ENCODE measurements around the gene IQGAP2. TPM values are rescaled to one million over a fixed set of nuclear protein-coding genes. Genes with fewer than 3 reads are reported as not detected.

IQGAP2 gene
- total and polyA plus RNA-seq, 9 of the 15 experiments (the other 6 are each of a cell fraction or from before 2014, with no cell fraction given): 8.7 to 23.2 (median 17.4) TPM

DNA sequence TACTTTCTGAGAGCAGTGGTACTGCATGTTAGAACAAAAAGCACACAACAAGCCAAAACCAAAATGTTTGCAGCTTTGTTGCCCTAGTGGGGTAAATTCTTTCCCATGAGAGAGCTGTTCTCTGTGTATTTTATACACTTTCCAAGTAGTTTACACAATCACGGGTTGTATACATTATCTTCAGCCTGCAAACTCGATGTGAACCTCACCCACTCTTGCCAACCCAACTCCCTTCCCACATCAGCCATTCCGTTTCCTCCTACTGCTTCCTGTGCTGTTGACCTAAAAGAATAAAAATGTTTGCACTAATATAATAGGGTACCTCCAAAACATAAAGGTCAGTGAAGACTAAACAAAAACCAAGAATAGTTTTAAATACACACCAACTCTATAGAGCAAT is 47.0 kb downstream of the IQGAP2 start:
- DNase-seq (ENCODE audit: extremely low read depth in 1 of 4, low spot score in 3 of 4) (no peak), FAIRE-seq (no peak), ATAC-seq (no peak)
- no peaks in the 10 kb centered on the region for H3K9me1 ChIP-seq (ENCODE audit: control insufficient read depth, insufficient read depth, low read length)
- no peak overlapping the region for H3K4me2 ChIP-seq (ENCODE audit: insufficient read depth, low read length)
- CTCF ChIA-PET (ENCODE audit: low intra/inter-chr PET ratio): no interaction called here
- H3K4me3 ChIP-seq: no peak overlapping the region
- BruUV-seq (replicated peaks): no TSS peak
- no peaks in the 10 kb centered on the region for H3K79me2 ChIP-seq (ENCODE audit: control insufficient read depth, insufficient read depth, low read length)
- H3K4me1 ChIP-seq (replicated peaks in 1 of 2; ENCODE audit: control insufficient read depth in 2 of 2, insufficient read depth in 2 of 2, low read length in 2 of 2): no peaks in the 10 kb centered on the region
- 8% methylated on average over 3 of the region's 3 CpGs for WGBS (ENCODE audit: insufficient coverage, low coverage, missing lambda C conversion rate)
- no peak overlapping the region for H3K9ac ChIP-seq (ENCODE audit: insufficient read depth in 1 of 2, low read depth in 2 of 2, low read length in 2 of 2)
- no peaks in the 10 kb centered on the region for H3K9me3 ChIP-seq (replicated peaks; ENCODE audit: control insufficient read depth, insufficient read depth, low read depth, low read length)
- no peaks in the 10 kb centered on the region for H3K36me3 ChIP-seq (ENCODE audit: control insufficient read depth, insufficient read depth, low read length)
- POLR2A ChIA-PET: interaction anchor here (0.9 to 1.5 kb wide), 3 partner anchors 9 to 40 kb away, joined by 3 to 4 read pairs (median 3); no protein-coding TSS in a partner anchor
- intact Hi-C loops (cut with micrococcal nuclease) (no loop called here), in situ Hi-C loops (cut with MboI) (no loop called here)
- no peak overlapping the region for H2AFZ ChIP-seq (ENCODE audit: low read depth, low read length)
- 0 out of 2 replicates have a peak, but pooled peaks cover 3% of the 10 kb centered on the region for H4K20me1 ChIP-seq (replicated peaks; ENCODE audit: control insufficient read depth, insufficient read depth, low read length)
- no peak overlapping the region for H3K27ac ChIP-seq (ENCODE audit: extremely low read depth, low read depth, low read length)
- no peaks in the 10 kb centered on the region for H3K27me3 ChIP-seq (ENCODE audit: control insufficient read depth in 2 of 2, insufficient read depth in 2 of 2, low read length in 2 of 2)
- TF ChIP-seq, protein P1, sequence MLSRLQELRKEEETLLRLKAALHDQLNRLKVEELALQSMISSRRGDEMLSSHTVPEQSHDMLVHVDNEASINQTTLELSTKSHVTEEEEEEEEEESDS (CRISPR knock-in tag; IDR thresholded peaks at IDR 0.05): no peak
- TF ChIP-seq, protein P2, sequence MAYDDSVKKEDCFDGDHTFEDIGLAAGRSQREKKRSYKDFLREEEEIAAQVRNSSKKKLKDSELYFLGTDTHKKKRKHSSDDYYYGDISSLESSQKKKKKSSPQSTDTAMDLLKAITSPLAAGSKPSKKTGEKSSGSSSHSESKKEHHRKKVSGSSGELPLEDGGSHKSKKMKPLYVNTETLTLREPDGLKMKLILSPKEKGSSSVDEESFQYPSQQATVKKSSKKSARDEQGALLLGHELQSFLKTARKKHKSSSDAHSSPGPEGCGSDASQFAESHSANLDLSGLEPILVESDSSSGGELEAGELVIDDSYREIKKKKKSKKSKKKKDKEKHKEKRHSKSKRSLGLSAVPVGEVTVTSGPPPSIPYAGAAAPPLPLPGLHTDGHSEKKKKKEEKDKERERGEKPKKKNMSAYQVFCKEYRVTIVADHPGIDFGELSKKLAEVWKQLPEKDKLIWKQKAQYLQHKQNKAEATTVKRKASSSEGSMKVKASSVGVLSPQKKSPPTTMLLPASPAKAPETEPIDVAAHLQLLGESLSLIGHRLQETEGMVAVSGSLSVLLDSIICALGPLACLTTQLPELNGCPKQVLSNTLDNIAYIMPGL (CRISPR knock-in tag; IDR thresholded peaks at IDR 0.05): no peak
- TF ChIP-seq TEAD1 (CRISPR knock-in tag; IDR thresholded peaks at IDR 0.05) (no peak), ZNF12 (CRISPR knock-in tag; IDR thresholded peaks at IDR 0.05) (no peak), BRCA1 (IDR thresholded peaks at IDR 0.05) (no peak), BRCA1 (CRISPR knock-in tag; IDR thresholded peaks at IDR 0.05) (no peak), NONO (IDR thresholded peaks at IDR 0.05; ENCODE audit: low read depth in 2 of 2, low read length in 1 of 2) (no peak), CBFB (CRISPR knock-in tag; IDR thresholded peaks at IDR 0.05) (no peak)
- TF ChIP-seq, protein P3, sequence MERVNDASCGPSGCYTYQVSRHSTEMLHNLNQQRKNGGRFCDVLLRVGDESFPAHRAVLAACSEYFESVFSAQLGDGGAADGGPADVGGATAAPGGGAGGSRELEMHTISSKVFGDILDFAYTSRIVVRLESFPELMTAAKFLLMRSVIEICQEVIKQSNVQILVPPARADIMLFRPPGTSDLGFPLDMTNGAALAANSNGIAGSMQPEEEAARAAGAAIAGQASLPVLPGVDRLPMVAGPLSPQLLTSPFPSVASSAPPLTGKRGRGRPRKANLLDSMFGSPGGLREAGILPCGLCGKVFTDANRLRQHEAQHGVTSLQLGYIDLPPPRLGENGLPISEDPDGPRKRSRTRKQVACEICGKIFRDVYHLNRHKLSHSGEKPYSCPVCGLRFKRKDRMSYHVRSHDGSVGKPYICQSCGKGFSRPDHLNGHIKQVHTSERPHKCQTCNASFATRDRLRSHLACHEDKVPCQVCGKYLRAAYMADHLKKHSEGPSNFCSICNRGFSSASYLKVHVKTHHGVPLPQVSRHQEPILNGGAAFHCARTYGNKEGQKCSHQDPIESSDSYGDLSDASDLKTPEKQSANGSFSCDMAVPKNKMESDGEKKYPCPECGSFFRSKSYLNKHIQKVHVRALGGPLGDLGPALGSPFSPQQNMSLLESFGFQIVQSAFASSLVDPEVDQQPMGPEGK (CRISPR knock-in tag; IDR thresholded peaks at IDR 0.05; ENCODE audit: borderline replicate concordance): no peak
- TF ChIP-seq, protein P4, sequence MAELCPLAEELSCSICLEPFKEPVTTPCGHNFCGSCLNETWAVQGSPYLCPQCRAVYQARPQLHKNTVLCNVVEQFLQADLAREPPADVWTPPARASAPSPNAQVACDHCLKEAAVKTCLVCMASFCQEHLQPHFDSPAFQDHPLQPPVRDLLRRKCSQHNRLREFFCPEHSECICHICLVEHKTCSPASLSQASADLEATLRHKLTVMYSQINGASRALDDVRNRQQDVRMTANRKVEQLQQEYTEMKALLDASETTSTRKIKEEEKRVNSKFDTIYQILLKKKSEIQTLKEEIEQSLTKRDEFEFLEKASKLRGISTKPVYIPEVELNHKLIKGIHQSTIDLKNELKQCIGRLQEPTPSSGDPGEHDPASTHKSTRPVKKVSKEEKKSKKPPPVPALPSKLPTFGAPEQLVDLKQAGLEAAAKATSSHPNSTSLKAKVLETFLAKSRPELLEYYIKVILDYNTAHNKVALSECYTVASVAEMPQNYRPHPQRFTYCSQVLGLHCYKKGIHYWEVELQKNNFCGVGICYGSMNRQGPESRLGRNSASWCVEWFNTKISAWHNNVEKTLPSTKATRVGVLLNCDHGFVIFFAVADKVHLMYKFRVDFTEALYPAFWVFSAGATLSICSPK (IDR thresholded peaks at IDR 0.05; ENCODE audit: borderline replicate concordance): no peak
- TF ChIP-seq, protein P5, sequence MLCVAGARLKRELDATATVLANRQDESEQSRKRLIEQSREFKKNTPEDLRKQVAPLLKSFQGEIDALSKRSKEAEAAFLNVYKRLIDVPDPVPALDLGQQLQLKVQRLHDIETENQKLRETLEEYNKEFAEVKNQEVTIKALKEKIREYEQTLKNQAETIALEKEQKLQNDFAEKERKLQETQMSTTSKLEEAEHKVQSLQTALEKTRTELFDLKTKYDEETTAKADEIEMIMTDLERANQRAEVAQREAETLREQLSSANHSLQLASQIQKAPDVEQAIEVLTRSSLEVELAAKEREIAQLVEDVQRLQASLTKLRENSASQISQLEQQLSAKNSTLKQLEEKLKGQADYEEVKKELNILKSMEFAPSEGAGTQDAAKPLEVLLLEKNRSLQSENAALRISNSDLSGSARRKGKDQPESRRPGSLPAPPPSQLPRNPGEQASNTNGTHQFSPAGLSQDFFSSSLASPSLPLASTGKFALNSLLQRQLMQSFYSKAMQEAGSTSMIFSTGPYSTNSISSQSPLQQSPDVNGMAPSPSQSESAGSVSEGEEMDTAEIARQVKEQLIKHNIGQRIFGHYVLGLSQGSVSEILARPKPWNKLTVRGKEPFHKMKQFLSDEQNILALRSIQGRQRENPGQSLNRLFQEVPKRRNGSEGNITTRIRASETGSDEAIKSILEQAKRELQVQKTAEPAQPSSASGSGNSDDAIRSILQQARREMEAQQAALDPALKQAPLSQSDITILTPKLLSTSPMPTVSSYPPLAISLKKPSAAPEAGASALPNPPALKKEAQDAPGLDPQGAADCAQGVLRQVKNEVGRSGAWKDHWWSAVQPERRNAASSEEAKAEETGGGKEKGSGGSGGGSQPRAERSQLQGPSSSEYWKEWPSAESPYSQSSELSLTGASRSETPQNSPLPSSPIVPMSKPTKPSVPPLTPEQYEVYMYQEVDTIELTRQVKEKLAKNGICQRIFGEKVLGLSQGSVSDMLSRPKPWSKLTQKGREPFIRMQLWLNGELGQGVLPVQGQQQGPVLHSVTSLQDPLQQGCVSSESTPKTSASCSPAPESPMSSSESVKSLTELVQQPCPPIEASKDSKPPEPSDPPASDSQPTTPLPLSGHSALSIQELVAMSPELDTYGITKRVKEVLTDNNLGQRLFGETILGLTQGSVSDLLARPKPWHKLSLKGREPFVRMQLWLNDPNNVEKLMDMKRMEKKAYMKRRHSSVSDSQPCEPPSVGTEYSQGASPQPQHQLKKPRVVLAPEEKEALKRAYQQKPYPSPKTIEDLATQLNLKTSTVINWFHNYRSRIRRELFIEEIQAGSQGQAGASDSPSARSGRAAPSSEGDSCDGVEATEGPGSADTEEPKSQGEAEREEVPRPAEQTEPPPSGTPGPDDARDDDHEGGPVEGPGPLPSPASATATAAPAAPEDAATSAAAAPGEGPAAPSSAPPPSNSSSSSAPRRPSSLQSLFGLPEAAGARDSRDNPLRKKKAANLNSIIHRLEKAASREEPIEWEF (CRISPR knock-in tag; IDR thresholded peaks at IDR 0.05): no peak
